Dermis blood vessel endothelial cell (primary cell): ENCODE measurements around the gene AHDC1. TPM values are rescaled to one million over a fixed set of nuclear protein-coding genes. Genes with fewer than 3 reads are reported as not detected.

ENCODE experiments used
- DNase-seq: peaks from one replicate; pipeline ENCODE4 v3.0.0; 2010
- total RNA-seq: library from RNA; depleted of rRNA; stranded (reverse); fragments of >200 nt; gene quantifications from 2 replicates; pipeline ENCODE4 v1.2.3, GENCODE V29; 2014

Gene AHDC1
- total RNA-seq, 1 donor from 2014 or later, result 7.1 TPM

DNA sequence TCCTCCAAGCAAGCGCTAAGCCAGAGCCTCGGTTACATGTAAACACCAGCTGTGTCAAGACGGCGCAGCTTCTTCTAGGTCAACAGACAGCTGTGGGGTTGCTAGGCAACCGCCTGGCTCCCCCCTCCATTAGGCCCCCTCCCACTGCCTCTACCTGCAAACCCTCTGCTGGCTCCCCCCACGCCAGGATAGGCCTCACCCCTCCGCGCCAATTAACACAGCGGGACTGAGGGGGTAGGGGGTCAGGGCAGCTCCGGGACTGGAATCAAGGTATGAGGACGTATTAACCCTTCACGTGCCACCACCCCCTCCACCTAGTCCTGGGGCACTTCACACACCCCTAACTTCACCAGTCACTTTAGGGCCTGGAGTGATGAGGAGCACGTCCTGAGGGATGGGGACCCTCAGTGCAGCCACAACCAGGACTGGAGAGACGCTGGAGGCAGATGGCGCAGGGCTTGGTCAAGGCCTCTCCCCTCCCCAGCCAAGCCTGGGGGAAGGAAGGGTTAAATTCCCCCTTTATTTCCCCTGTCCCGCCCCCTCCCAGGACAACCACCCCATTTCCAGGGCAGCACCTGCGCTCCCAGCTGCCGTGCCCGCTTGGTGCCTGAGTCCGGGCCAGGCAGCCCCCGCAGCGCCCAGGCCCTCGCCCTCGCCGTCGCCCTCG is 76.6 kb downstream of the AHDC1 start:
- no peak for DNase-seq

DNA sequence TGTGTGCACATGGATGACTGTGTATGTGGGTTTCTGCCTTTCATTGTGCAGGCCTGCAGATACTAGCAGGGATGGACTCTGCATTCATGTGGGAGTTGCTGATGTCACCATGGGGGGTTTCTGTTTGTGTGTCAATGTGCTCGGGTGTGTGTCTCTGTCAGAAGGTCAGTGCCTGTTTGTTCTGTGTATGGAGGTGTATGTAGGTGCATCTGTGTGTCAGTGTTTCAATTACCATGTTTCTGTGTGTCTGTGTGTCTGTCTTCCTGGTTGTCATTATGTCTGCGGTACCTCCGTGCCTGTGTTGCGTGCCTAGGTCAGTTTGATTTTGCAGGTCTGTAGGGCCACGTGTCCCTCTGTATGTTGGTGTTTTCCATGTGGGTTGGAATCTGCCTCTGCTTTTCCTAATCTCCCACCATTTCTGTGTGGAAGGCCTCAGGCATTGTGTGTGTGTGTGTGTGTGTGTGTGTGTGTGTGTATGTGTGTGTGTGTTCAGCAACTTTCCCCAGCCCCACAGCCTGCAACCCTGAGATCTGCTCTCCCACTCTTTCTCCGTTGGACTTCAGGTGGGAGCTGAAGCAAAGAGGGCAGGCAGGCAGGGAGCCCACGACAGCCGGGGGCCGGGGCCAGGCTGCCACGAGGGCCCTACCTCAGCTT is 77.2 kb downstream of the AHDC1 start:
- no peak for DNase-seq

DNA sequence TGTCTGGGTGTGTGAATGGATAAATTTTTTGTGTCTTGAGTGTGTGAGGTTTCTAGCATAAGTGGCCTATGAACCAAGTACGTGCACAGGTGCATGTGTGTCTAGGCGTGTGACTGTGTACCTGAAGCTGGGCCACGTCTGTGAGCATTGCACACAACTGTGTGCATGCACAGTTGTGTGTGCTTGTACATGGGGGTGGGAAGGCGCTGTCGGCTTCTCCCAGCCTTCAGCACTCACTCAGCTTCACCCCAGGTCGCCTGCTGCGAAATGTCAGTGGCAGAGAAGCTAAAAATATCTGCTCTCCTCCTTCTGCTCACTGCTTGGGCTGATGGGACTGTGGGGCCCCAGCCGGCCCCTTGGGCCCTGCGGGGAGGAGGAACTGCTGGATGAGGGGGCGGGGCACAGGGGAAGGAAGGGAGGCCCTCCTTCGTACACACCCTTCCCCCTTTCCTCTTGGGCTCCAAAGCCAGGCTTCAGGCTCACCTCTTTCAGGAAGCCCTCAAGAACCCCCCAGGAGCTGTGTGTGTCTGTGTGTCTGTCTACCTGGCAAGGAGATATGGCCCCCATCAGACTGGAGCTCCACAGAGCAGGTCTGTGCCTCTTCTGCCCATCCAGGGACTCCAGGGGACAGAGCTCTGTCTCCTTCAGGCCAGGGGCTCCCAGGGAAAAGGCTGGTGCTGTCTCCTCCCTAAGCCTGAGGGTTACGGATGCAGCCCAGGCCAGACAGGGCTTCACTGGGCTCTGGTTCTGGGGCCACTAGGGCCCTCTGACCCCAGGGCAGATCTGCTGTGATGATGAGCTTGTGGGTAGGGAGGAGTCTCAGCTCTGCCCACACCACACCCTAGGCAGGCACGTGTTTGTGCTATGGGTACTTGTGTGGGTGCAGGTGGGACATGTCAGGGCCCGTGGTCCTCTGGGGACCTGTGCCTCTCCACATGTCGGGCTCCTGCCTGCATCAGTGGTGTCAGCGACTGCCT is 78.4 kb downstream of the AHDC1 start:
- no peak for DNase-seq

- DNase-seq, result no peak
Measured at GRCh38 chr1:27523337-27524020, 80.5 kb downstream of the AHDC1 start.

- DNase-seq, result peak; percentile 41
Measured at GRCh38 chr1:27522432-27523336, 81.3 kb downstream of the AHDC1 start.

GRCh38 chr1:27521861-27522431 is 82.0 kb downstream of the AHDC1 start:
- DNase-seq, result no peak

DNA sequence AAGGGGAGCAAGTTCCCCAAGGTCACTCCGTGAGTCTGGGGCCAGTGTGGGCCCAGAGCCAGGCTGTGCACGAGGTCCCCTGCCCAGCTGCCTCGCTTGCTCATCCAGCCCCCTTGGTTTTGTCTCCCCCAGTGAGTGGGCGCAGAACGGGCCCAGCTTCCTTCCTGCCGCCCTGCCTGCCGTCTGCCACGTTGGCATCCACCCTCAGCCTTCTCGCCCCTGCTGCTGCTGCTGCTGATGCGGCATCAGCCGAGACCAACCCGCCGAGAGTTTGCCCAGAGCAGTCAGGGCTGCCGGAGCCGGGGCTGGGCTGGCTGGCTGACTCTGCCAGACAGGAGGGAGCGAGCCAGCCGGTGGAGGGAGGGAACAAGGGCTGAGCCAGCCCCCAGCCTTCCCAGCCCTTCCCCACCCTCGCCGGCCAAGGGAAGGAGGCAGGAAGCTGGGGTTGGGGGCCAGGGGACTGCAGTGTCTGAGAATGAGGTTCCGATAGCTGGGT is 82.6 kb downstream of the AHDC1 start:
- DNase-seq, result peak; percentile 42

DNA sequence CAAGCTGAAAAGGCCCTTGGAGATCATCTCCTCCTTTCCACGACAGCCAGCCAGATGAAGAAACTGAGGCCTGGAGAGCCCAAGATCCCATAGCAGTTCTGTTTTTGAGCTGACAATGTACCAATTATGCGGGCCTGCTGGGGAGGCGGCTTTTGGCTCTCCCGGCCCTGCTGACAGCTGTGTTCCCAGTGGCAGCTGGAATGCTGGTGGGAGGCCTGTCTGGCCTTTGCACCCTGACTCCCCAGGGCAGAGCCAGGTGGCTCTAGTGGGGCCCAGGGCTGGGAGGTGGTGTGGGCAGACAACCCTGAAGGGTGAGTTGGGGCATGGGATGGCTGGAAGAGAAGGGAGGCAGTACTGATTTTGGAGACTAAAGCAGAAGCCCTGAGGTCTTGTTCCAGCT is 83.3 kb downstream of the AHDC1 start:
- DNase-seq, result no peak

GRCh38 chr1:27519331-27520258 is 84.3 kb downstream of the AHDC1 start:
- no peak for DNase-seq

DNA sequence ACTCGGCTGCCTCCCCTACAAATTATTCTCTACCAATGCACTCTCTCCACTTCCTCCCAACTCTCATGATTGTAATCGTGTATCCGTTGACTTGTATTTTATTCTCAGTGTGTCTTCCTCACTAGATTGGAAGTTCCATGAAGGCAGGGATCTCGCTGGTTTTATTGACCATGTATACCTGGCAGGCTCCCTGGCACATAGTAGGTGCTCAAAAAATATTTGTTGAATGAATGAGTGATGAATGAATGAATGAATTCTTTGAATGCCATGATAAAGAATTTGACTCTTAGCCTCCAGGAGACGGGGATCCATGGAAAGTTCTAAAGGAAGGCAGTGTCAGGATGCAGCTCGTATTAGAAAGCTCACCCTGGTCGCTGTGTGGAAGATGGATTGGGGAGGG is 85.1 kb downstream of the AHDC1 start:
- DNase-seq, result no peak

- no peak for DNase-seq
Measured at GRCh38 chr1:27517907-27518718, 85.8 kb downstream of the AHDC1 start.

GRCh38 chr1:27517301-27517700 is 86.6 kb downstream of the AHDC1 start:
- no peak for DNase-seq

GRCh38 chr1:27515626-27516025 is 88.3 kb downstream of the AHDC1 start:
- no peak for DNase-seq

- DNase-seq, result no peak
Measured at GRCh38 chr1:27513958-27514357, 90.0 kb downstream of the AHDC1 start.

DNA sequence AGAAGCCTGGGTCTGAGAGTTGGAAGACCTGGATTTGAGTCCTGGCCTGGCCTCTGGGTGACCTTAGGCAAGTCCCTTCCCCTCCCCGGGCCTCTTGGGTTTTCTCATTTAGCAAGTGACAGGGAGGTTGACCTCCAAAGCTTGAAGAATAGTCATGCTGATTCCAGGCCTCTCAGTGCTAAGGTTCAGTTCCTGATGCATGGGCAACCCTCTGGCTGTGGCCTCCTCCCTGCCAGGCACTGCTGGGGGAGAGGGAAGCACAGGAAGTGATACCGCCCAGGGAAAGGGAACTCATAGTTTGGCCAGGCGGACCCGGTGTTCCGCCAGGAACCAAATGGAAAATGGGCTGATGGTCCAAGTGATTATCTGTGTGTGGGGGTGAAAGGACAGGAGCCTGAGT is 90.4 kb downstream of the AHDC1 start:
- no peak for DNase-seq

DNA sequence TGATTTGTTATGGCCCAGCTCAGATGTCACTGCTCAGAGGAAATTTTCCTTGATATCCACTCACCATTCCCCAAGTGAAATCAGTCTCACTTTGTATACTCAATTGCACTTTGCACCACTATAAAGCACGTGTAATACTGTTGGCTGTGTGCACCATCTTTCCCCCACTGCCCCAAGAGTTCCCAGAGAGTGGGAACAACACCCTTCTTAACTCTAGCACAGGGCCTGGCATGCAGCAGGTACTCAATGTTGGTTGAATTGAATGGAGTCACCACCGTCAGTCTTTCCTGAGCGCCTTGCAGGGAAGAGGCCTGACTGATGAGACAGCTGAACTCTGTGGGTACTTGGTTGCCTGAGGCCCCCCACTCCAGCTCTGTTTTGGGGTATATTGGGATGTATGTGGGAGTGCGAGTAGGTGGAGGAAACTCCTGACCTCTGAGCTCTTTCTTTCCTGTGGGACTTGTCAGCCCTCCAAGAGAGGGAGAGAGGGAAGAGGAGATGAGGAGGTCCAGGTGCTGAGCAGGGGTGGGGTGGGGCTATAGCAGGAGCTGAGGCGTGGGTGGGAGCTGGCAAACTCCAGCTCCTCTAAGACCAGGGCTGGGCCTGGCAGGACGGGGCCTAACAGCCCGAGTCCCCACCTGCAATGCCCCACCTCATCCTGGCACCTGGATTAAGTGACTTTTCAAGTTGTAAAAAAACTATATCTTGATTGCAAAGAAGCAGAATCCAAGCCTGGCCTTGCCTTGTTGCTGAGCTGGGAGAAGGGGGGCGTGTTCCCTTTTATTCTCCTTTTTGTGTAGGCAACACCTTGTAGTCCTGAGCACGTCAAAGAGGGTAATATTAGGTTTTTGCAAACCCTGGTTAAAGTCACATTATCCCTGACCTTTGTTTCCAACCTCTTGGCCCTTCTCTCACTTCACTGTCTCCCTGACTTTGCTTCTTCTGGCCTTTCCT is 94.5 kb downstream of the AHDC1 start:
- DNase-seq, result no peak

- no peak for DNase-seq
Measured at GRCh38 chr1:27507960-27508665, 95.8 kb downstream of the AHDC1 start.
